DMS79 treated with DMSO at 0.1 percent for 48 hours (cell line): Measurements from ENCODE around the gene CSPG4.
"Not testable (repeated sequence)": the region's sequence is repeated elsewhere in the genome, so short reads cannot be mapped to it uniquely, and the experiment has no call there.

ENCODE experiments used
- DNase-seq: peaks from one replicate; lab custom pipeline; 2025; lab: John Stamatoyannopoulos, UW

Gene CSPG4

GRCh38 chr15:75712668-75713337 lies at the start of gene CSPG4:
TSS of gene CSPG4 (minus strand) at chr15:75712848. CDS start at chr15:75712755, 93 bp downstream.
- peak; percentile 10 for DNase-seq

- DNase-seq: not testable (repeated sequence)
Observed at GRCh38 chr15:75762357-75762718, 49.7 kb upstream of the CSPG4 start.

GRCh38 chr15:75761446-75762356 lies 49.1 kb upstream of the CSPG4 start:
- no peak for DNase-seq

GRCh38 chr15:75760704-75761435 lies 48.2 kb upstream of the CSPG4 start:
- DNase-seq: no peak

GRCh38 chr15:75760131-75760520 lies 47.5 kb upstream of the CSPG4 start:
- DNase-seq: not testable (repeated sequence)

GRCh38 chr15:75759416-75760130 lies 46.9 kb upstream of the CSPG4 start:
- DNase-seq: no peak

GRCh38 chr15:75758071-75758872 lies 45.6 kb upstream of the CSPG4 start:
- DNase-seq: peak; percentile 69

GRCh38 chr15:75754871-75755270 lies 42.2 kb upstream of the CSPG4 start:
- not testable (repeated sequence) for DNase-seq

- DNase-seq: no peak
Observed at GRCh38 chr15:75753145-75753544, 40.5 kb upstream of the CSPG4 start.

GRCh38 chr15:75751891-75752290 lies 39.2 kb upstream of the CSPG4 start:
- no peak for DNase-seq

- DNase-seq: no peak
Observed at GRCh38 chr15:75751116-75751875, 38.6 kb upstream of the CSPG4 start.

GRCh38 chr15:75750261-75751050 lies 37.8 kb upstream of the CSPG4 start:
- DNase-seq: no peak

- no peak for DNase-seq
Observed at GRCh38 chr15:75749820-75750219, 37.2 kb upstream of the CSPG4 start.

- DNase-seq: not testable (repeated sequence)
Observed at GRCh38 chr15:75748882-75749281, 36.2 kb upstream of the CSPG4 start.

GRCh38 chr15:75747121-75747520 lies 34.5 kb upstream of the CSPG4 start:
- DNase-seq: not testable (repeated sequence)

- DNase-seq: no peak
Observed at GRCh38 chr15:75745305-75745704, 32.7 kb upstream of the CSPG4 start.

GRCh38 chr15:75742346-75742745 lies 29.7 kb upstream of the CSPG4 start:
- DNase-seq: not testable (repeated sequence)

- DNase-seq: no peak
Observed at GRCh38 chr15:75739791-75740190, 27.1 kb upstream of the CSPG4 start.

GRCh38 chr15:75738647-75739325 lies 26.1 kb upstream of the CSPG4 start:
- peak; percentile 56 for DNase-seq
